H1 (cell line): Measurements from ENCODE around the gene DNMT3L. TPM values are rescaled to one million over a fixed set of nuclear protein-coding genes. Genes with fewer than 3 reads are reported as not detected.

Source experiments
- CTCF ChIA-PET: fragments of 300-600 bp; sonication (Branson Sonifier 250); formaldehyde crosslinking; loops from one replicate; lab custom pipeline; 2021; ENCODE audit not compliant: partially characterized antibody; lab: Charles Lee
- POLR2A ChIA-PET: fragments of 300-600 bp; sonication (Branson Sonifier 250); formaldehyde crosslinking; loops from one replicate; lab custom pipeline; 2021; ENCODE audit warnings: inconsistent platforms; ENCODE audit not compliant: partially characterized antibody; lab: Charles Lee
- DNase-seq, 2 experiments: peaks; one replicate each; pipeline versions ENCODE4 v3.0.0 to v3.0.0-alpha.2; 2010 to 2022; ENCODE audit warnings: low spot score in 2 of 2, low read depth in 1 of 2, mixed read lengths in 1 of 2
- FAIRE-seq: peaks from 2 replicates; lab custom pipeline; 2011; peaks lifted over from hg19 to GRCh38; lab: Jason Lieb, UNC
- H2AFZ ChIP-seq: 2 replicates; pipeline ENCODE4 v1.8.1; 2012; ENCODE audit warnings: low read length, inconsistent platforms
- H2AK5ac ChIP-seq: 2 replicates; pipeline ENCODE4 v1.6.1; 2013; ENCODE audit warnings: low read depth, low read length
- H2BK120ac ChIP-seq: replicated peaks from 2 replicates; pipeline ENCODE3; 2013; ENCODE audit warnings: low read depth, low read length, inconsistent platforms
- H2BK12ac ChIP-seq: 2 replicates; pipeline ENCODE4 v1.6.1; 2013; ENCODE audit warnings: low read depth, low read length
- H2BK15ac ChIP-seq: 2 replicates; pipeline ENCODE4 v1.6.1; 2013; ENCODE audit warnings: low read length
- H2BK20ac ChIP-seq: 2 replicates; pipeline ENCODE4 v1.6.1; 2013; ENCODE audit warnings: low read length
- H2BK5ac ChIP-seq: 2 replicates; pipeline ENCODE4 v1.6.1; 2013; ENCODE audit warnings: low read depth, low read length
- H3K14ac ChIP-seq: 2 replicates; pipeline ENCODE4 v1.6.1; 2013; ENCODE audit warnings: inconsistent platforms; ENCODE audit not compliant: insufficient read length
- H3K18ac ChIP-seq: 2 replicates; pipeline ENCODE4 v1.6.1; 2013; ENCODE audit warnings: low read length; ENCODE audit errors: extremely low read depth
- H3K23ac ChIP-seq: 2 replicates; pipeline ENCODE4 v1.6.1; 2013; ENCODE audit warnings: inconsistent platforms; ENCODE audit not compliant: insufficient read length
- H3K23me2 ChIP-seq: 2 replicates; pipeline ENCODE4 v1.6.1; 2013; ENCODE audit warnings: low read depth, low read length
- H3K27ac ChIP-seq: 2 replicates; pipeline ENCODE4 v1.6.1; 2011; ENCODE audit warnings: low read depth, low read length, inconsistent platforms
- H3K27me3 ChIP-seq, 4 experiments: replicated peaks in 1 of 4; 1 replicate in 1 of 4; 2 replicates in 3 of 4; pipeline versions ENCODE4 v1.6.1 to v1.8.1; 2011 to 2013; ENCODE audit warnings: low read length in 3 of 4, mild to moderate bottlenecking in 3 of 4, inconsistent platforms in 2 of 4, mixed read lengths in 2 of 4, moderate library complexity in 1 of 4; ENCODE audit not compliant: control insufficient read depth in 3 of 4, insufficient read depth in 3 of 4; ENCODE audit errors: extremely low read depth in 1 of 4
- H3K36me3 ChIP-seq, 4 experiments: 2 replicates each; pipeline versions ENCODE4 v1.6.1 to v1.8.1; 2011 to 2013; ENCODE audit warnings: mild to moderate bottlenecking in 4 of 4, low read length in 3 of 4, moderate library complexity in 2 of 4, control low read depth in 1 of 4, inconsistent platforms in 1 of 4; ENCODE audit not compliant: insufficient read depth in 4 of 4, control insufficient read depth in 2 of 4
- H3K4ac ChIP-seq: replicated peaks from 2 replicates; pipeline ENCODE3; 2013; ENCODE audit warnings: low read length, low read depth, mixed read lengths, inconsistent platforms; ENCODE audit not compliant: insufficient read length
- H3K4me1 ChIP-seq, 4 experiments: replicated peaks in 1 of 4; 1 replicate in 1 of 4; 2 replicates in 3 of 4; pipeline versions ENCODE4 v1.6.1 to v1.8.1; 2011 to 2013; ENCODE audit warnings: low read length in 3 of 4, inconsistent platforms in 2 of 4, mixed read lengths in 1 of 4; ENCODE audit not compliant: insufficient read depth in 4 of 4, control insufficient read depth in 3 of 4
- H3K4me2 ChIP-seq, 2 experiments: 2 replicates each; pipeline versions ENCODE4 v1.6.1 to v1.8.1; 2011 to 2013; ENCODE audit warnings: low read depth in 2 of 2, low read length in 2 of 2, control low read depth in 1 of 2, inconsistent platforms in 1 of 2, mild to moderate bottlenecking in 1 of 2; ENCODE audit not compliant: insufficient read depth in 1 of 2
- H3K4me3 ChIP-seq, 4 experiments: fragments of 200-600, 300-600 bp in 1 of 4; sonication (generic), shearing (Covaris generic), sonication (Bioruptor Twin) in 1 of 4; 2 replicates each; pipeline versions ENCODE4 v1.5.1 to v1.8.1; 2011 to 2016; ENCODE audit warnings: low read length in 4 of 4, low read depth in 3 of 4, control low read depth in 2 of 4, inconsistent platforms in 2 of 4, mild to moderate bottlenecking in 2 of 4, mixed read lengths in 1 of 4, moderate library complexity in 1 of 4; ENCODE audit not compliant: insufficient read depth in 2 of 4; ENCODE audit errors: extremely low read depth in 1 of 4
- H3K56ac ChIP-seq: replicated peaks from 2 replicates; pipeline ENCODE3; 2013; ENCODE audit warnings: low read depth, mild to moderate bottlenecking, mixed read lengths, low read length, inconsistent platforms; ENCODE audit not compliant: insufficient read length
- H3K79me1 ChIP-seq: 2 replicates; pipeline ENCODE4 v1.6.1; 2013; ENCODE audit warnings: low read depth, low read length, control low read depth
- H3K79me2 ChIP-seq, 2 experiments: 2 replicates each; pipeline versions ENCODE4 v1.6.1 to v1.8.1; 2012 to 2013; ENCODE audit warnings: low read length in 2 of 2, mild to moderate bottlenecking in 2 of 2, inconsistent platforms in 1 of 2; ENCODE audit not compliant: insufficient read depth in 2 of 2, control insufficient read depth in 1 of 2
- H3K9ac ChIP-seq, 4 experiments: replicated peaks in 1 of 4; 1 replicate in 1 of 4; 2 replicates in 3 of 4; pipeline versions ENCODE4 v1.6.1 to v1.8.1; 2011 to 2013; ENCODE audit warnings: low read depth in 3 of 4, low read length in 3 of 4, control low read depth in 2 of 4, mild to moderate bottlenecking in 2 of 4, moderate library complexity in 2 of 4, inconsistent platforms in 1 of 4; ENCODE audit errors: extremely low read depth in 1 of 4
- H3K9me3 ChIP-seq, 2 experiments: 2 replicates each; pipeline versions ENCODE4 v1.6.1 to v1.8.1; 2012 to 2013; ENCODE audit warnings: mild to moderate bottlenecking in 2 of 2, moderate library complexity in 2 of 2, control low read depth in 1 of 2, inconsistent platforms in 1 of 2, low read depth in 1 of 2, low read length in 1 of 2, mixed read lengths in 1 of 2; ENCODE audit not compliant: insufficient read depth in 2 of 2
- H4K20me1 ChIP-seq, 2 experiments: replicated peaks in 1 of 2; 2 replicates each; pipeline versions ENCODE3 to v1.8.1; 2011 to 2013; ENCODE audit warnings: inconsistent platforms in 2 of 2, low read length in 2 of 2, mild to moderate bottlenecking in 1 of 2; ENCODE audit not compliant: insufficient read depth in 2 of 2, control insufficient read depth in 1 of 2
- H4K5ac ChIP-seq: 2 replicates; pipeline ENCODE4 v1.6.1; 2013; ENCODE audit warnings: low read length, low read depth, mixed read lengths, inconsistent platforms; ENCODE audit not compliant: insufficient read length
- H4K8ac ChIP-seq: 2 replicates; pipeline ENCODE4 v1.8.0; 2013; ENCODE audit warnings: mild to moderate bottlenecking, moderate library complexity, low read length, inconsistent platforms; ENCODE audit not compliant: insufficient read depth; ENCODE audit errors: extremely low read depth
- H4K91ac ChIP-seq: replicated peaks from 2 replicates; pipeline ENCODE3; 2013; ENCODE audit warnings: low read length, mixed read lengths, inconsistent platforms; ENCODE audit not compliant: insufficient read length
- BACH1 ChIP-seq: IDR thresholded peaks from 2 replicates; pipeline ENCODE4 v1.6.1; 2012; ENCODE audit warnings: low read length, improper control_type of control experiment
- CHD2 ChIP-seq: IDR thresholded peaks from 2 replicates; pipeline ENCODE4 v1.6.1; 2012; ENCODE audit warnings: low read length, improper control_type of control experiment
- FOSL1 ChIP-seq: IDR thresholded peaks from 2 replicates; pipeline ENCODE4 v1.6.1; 2011; ENCODE audit warnings: mild to moderate bottlenecking, low read depth, low read length, moderate library complexity; ENCODE audit not compliant: insufficient read depth
- NRF1 ChIP-seq: IDR thresholded peaks from 2 replicates; pipeline ENCODE4 v1.6.1; 2011; ENCODE audit warnings: mild to moderate bottlenecking, low read depth, low read length, improper control_type of control experiment
- WGBS, 2 experiments: shearing (Covaris generic) in 1 of 2; methylation state at CpG; one replicate each; pipeline versions ENCODE4 v1.1.6 to v1.1.7; 2013 to 2015; ENCODE audit warnings: low lambda C conversion rate in 2 of 2, mixed read lengths in 2 of 2, inconsistent platforms in 1 of 2, low coverage in 1 of 2, missing lambda C conversion rate in 1 of 2; ENCODE audit not compliant: insufficient replicate concordance in 2 of 2, insufficient coverage in 1 of 2, insufficient read length in 1 of 2; ENCODE audit errors: extremely low coverage in 1 of 2, missing lambda C conversion rate in 1 of 2; 5-methylcytosine and 5-hydroxymethylcytosine counted together
- polyA plus RNA-seq, 7 experiments: library from polyadenylated mRNA; depleted of rRNA in 3 of 7; stranded (reverse) in 5 of 7; unstranded in 2 of 7; fragments of >200 nt in 5 of 7; fragments of 200-250 nt in 2 of 7; gene quantifications; 1 replicate in 5 of 7; 2 replicates in 1 of 7; 4 replicates in 1 of 7; pipeline versions ENCODE4 v1.2.1 to v1.2.3, GENCODE V29; 2011 to 2013; ENCODE audit warnings: missing spikeins in 2 of 7, mixed read lengths in 2 of 7
- total RNA-seq: library from RNA; stranded (reverse); fragmentation: NEBNext Ultra II Directional; extraction: Animal tissue kit (Norgen Biotek cat#: 25700); gene quantifications from 2 replicates; pipeline ENCODE4 v1.2.1, GENCODE V29; 2021

The DNMT3L gene
- total and polyA plus RNA-seq, 2 of the 8 experiments (the other 6 are each of a cell fraction or from before 2014, with no cell fraction given) = 0.06 TPM; not detected in 1

DNA sequence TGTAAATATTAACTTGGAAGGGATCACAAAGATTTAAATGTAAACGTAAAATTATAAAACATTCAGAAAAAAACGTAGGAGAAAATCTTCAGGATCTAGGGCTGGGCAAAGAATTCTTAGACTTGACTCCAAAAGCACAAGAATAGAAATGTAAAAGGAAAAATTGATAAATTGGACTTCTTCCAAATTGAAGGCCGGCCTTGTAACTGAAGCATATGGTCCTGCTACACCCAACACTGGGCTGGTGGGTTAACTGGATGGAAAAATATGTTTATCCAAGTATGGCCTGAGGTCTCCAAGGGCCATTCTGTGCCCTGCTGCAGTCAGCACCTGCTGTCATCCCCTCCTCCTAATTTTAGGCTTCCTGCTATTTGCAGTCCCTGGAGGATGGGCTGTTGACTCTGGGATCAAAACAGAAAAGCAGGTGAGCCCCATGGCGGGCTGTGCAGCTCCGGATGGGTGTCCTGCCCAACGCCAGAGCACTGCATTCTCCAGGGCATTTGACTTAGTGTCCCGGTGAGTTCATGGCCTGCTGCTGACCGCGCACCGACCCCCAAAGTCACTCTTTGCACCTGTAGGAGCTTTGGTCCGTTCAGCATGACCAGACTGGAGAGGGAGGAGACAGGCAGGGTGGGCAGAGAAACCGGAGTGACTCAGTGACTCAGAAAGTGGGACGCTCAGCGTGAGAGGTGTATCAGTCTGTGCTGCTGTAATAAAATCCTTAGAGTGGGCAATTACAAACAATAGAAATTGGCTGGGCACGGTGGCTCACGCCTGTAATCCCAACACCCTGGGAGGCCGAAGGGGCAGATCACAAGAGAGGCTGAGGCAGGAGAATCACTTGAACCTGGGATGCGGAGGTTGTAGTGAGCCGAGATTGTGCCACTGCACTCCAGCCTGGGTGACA is 17.9 kb upstream of the DNMT3L start:
- Histone ChIP-seq H3K4me2 (no peak overlapping the region), H4K20me1 (no peaks in the 10 kb centered on the region), H2AK5ac (no peak overlapping the region), H4K5ac (no peak overlapping the region), H3K9me3 (no peaks in the 10 kb centered on the region), H3K4me1 (peaks cover 0 to 17% (median 9%) of the 10 kb centered on the region in 4 experiments; a peak in 6 of 7 replicates), H3K9ac (no peak overlapping the region), H3K36me3 (no peaks in the 10 kb centered on the region), H3K79me2 (no peaks in the 10 kb centered on the region), H3K4me3 (no peak overlapping the region), H4K91ac (no peak overlapping the region), H3K79me1 (no peaks in the 10 kb centered on the region), H2BK12ac (no peak overlapping the region), H2BK120ac (no peak overlapping the region), H2AFZ (no peak overlapping the region), H4K8ac (no peak overlapping the region), H2BK15ac (no peak overlapping the region), H3K4ac (no peak overlapping the region), H2BK20ac (no peak overlapping the region), H3K14ac (no peak overlapping the region), H3K27me3 (peaks cover 0 to 6% (median 2%) of the 10 kb centered on the region in 4 experiments; a peak in 4 of 7 replicates), H3K18ac (no peak overlapping the region), H3K23me2 (no peaks in the 10 kb centered on the region), H3K23ac (no peak overlapping the region), H2BK5ac (no peak overlapping the region), H3K56ac (no peak overlapping the region), H3K27ac (no peak overlapping the region)
- no peak for FAIRE-seq
- TF ChIP-seq FOSL1 (no peak), NRF1 (no peak), BACH1 (no peak), CHD2 (no peak)
- 91% methylated on average over 19 of the region's 19 CpGs; no CpG with 5 or more reads in 1 of the 2 experiments for WGBS, 2 experiments
- CTCF ChIA-PET = interaction anchor here (0.7 to 3.5 kb wide), 5 partner anchors 9 to 50 kb away, joined by 3 to 12 read pairs (median 3); no protein-coding TSS in a partner anchor
- no peak for DNase-seq
- POLR2A ChIA-PET = no interaction called here
